Astrocyte (in vitro differentiated cells and primary cell): Measurements from ENCODE around the gene C3orf20. TPM values are rescaled to one million over a fixed set of nuclear protein-coding genes. Genes with fewer than 3 reads are reported as not detected.
A peak's percentile ranks its signal among the peaks of the same experiment; 100 is the strongest.

Experiments
- DNase-seq: peaks from one replicate; pipeline ENCODE4 v3.0.0-alpha.2; 2010; ENCODE audit warnings: low read depth
- FAIRE-seq: peaks from 2 replicates; lab custom pipeline; 2011; peaks lifted over from hg19 to GRCh38; lab: Jason Lieb, UNC
- H2AFZ ChIP-seq: 2 replicates; pipeline ENCODE4 v1.6.0; 2012; ENCODE audit warnings: low read depth, low read length, inconsistent platforms
- H3K27ac ChIP-seq: 2 replicates; pipeline ENCODE4 v1.5.1; 2011; ENCODE audit warnings: low read depth, low read length, inconsistent platforms
- H3K27me3 ChIP-seq: 2 replicates; pipeline ENCODE4 v1.6.0; 2011; ENCODE audit warnings: low read length, inconsistent platforms; ENCODE audit not compliant: insufficient read depth
- H3K36me3 ChIP-seq: 2 replicates; pipeline ENCODE4 v1.5.1; 2011; ENCODE audit warnings: low read length, inconsistent platforms; ENCODE audit not compliant: insufficient read depth
- H3K4me1 ChIP-seq: 2 replicates; pipeline ENCODE4 v1.5.1; 2011; ENCODE audit warnings: low read length, inconsistent platforms; ENCODE audit not compliant: insufficient read depth
- H3K4me2 ChIP-seq: 2 replicates; pipeline ENCODE4 v1.6.0; 2012; ENCODE audit warnings: low read length, inconsistent platforms
- H3K4me3 ChIP-seq: 2 replicates; pipeline ENCODE4 v1.5.1; 2011; ENCODE audit warnings: low read depth, mild to moderate bottlenecking, low read length, inconsistent platforms; ENCODE audit not compliant: insufficient read depth
- H3K79me2 ChIP-seq: 2 replicates; pipeline ENCODE4 v1.6.0; 2012; ENCODE audit warnings: mild to moderate bottlenecking, low read length, inconsistent platforms; ENCODE audit not compliant: insufficient read depth
- H3K9ac ChIP-seq: 2 replicates; pipeline ENCODE4 v1.6.0; 2012; ENCODE audit warnings: mild to moderate bottlenecking, low read length, inconsistent platforms
- H3K9me3 ChIP-seq: 2 replicates; pipeline ENCODE4 v1.5.1; 2012; ENCODE audit warnings: low read depth, mild to moderate bottlenecking, low read length, inconsistent platforms; ENCODE audit not compliant: insufficient read depth
- H4K20me1 ChIP-seq: 2 replicates; pipeline ENCODE4 v1.6.0; 2012; ENCODE audit warnings: low read length, inconsistent platforms; ENCODE audit not compliant: insufficient read depth
- H3K27ac Mint-ChIP-seq: one replicate; pipeline ENCODE4 v1.8.0; 2021; ENCODE audit warnings: mild to moderate bottlenecking, mixed read lengths; ENCODE audit not compliant: unreplicated experiment
- H3K27me3 Mint-ChIP-seq: one replicate; pipeline ENCODE4 v1.8.0; 2021; ENCODE audit warnings: low read depth, mixed read lengths; ENCODE audit not compliant: unreplicated experiment
- H3K36me3 Mint-ChIP-seq: one replicate; pipeline ENCODE4 v1.8.0; 2021; ENCODE audit warnings: low read depth, mixed read lengths; ENCODE audit not compliant: unreplicated experiment
- H3K4me1 Mint-ChIP-seq: one replicate; pipeline ENCODE4 v1.8.0; 2021; ENCODE audit warnings: low read depth, mixed read lengths; ENCODE audit not compliant: unreplicated experiment
- H3K4me3 Mint-ChIP-seq: one replicate; pipeline ENCODE4 v1.8.0; 2021; ENCODE audit warnings: mild to moderate bottlenecking, moderate library complexity, mixed read lengths; ENCODE audit not compliant: unreplicated experiment
- H3K9me3 Mint-ChIP-seq: one replicate; pipeline ENCODE4 v1.8.0; 2021; ENCODE audit warnings: mild to moderate bottlenecking, mixed read lengths; ENCODE audit not compliant: unreplicated experiment
- CTCF ChIP-seq: IDR thresholded peaks from 2 replicates; pipeline ENCODE4 v1.5.1; 2011; ENCODE audit warnings: low read depth, mild to moderate bottlenecking, inconsistent platforms, low read length, moderate library complexity; ENCODE audit not compliant: insufficient read depth
- EZH2 ChIP-seq: IDR thresholded peaks from 2 replicates; pipeline ENCODE4 v1.6.1; 2012; ENCODE audit warnings: mild to moderate bottlenecking, low read length, inconsistent platforms; ENCODE audit not compliant: insufficient read depth
- total RNA-seq: library from RNA; stranded (reverse); gene quantifications from 2 replicates; pipeline ENCODE4 v1.2.1, GENCODE V29; 2021

Gene C3orf20
- total RNA-seq, 1 donor from 2014 or later, result 0.16 TPM

GRCh38 chr3:14810801-14811661 is 136.1 kb downstream of the C3orf20 start:
- peaks cover 57% of the 10 kb centered on the region for H3K27me3 ChIP-seq
- no peaks in the 10 kb centered on the region for H3K79me2 ChIP-seq
- H3K4me1 ChIP-seq, result no peaks in the 10 kb centered on the region
- peak overlapping the region; percentile 17 for H3K4me3 ChIP-seq
- no peaks in the 10 kb centered on the region for H3K36me3 ChIP-seq
- Mint-ChIP-seq H3K27ac (no peak overlapping the region), H3K9me3 (peaks cover 2% of the 10 kb centered on the region), H3K27me3 (peaks cover 74% of the 10 kb centered on the region), H3K4me3 (peak overlapping the region; percentile 83), H3K4me1 (peaks cover 13% of the 10 kb centered on the region), H3K36me3 (no peaks in the 10 kb centered on the region)
- no peak overlapping the region for H3K9ac ChIP-seq
- H3K27ac ChIP-seq, result no peak overlapping the region
- H3K4me2 ChIP-seq, result peak overlapping the region; percentile 54
- TF ChIP-seq CTCF, result no peak
- TF ChIP-seq EZH2, result peak; percentile 51
- H3K9me3 ChIP-seq, result no peaks in the 10 kb centered on the region
- H2AFZ ChIP-seq, result peak overlapping the region; percentile 18
- no peaks in the 10 kb centered on the region for H4K20me1 ChIP-seq
- DNase-seq (no peak), FAIRE-seq (no peak)

- H3K27me3 Mint-ChIP-seq, result peaks cover 72% of the 10 kb centered on the region
- peaks cover 57% of the 10 kb centered on the region for H3K27me3 ChIP-seq
These were observed 136.7 kb downstream of the C3orf20 start for GRCh38 chr3:14811684-14812083.

More at GRCh38 chr3:14811684-14812083, 136.7 kb downstream of the C3orf20 start:
- no peak overlapping the region for H3K9ac ChIP-seq
- peaks cover 7% of the 10 kb centered on the region for H3K4me1 Mint-ChIP-seq
- no peak overlapping the region for H3K4me3 ChIP-seq
- no peak for TF ChIP-seq EZH2
- TF ChIP-seq CTCF, result no peak
- H3K9me3 ChIP-seq, result no peaks in the 10 kb centered on the region
- H2AFZ ChIP-seq, result no peak overlapping the region
- peaks cover 2% of the 10 kb centered on the region for H3K9me3 Mint-ChIP-seq
- FAIRE-seq, result no peak
- H3K36me3 ChIP-seq, result no peaks in the 10 kb centered on the region
- no peak overlapping the region for H3K27ac ChIP-seq
- no peak for DNase-seq
- H3K4me3 Mint-ChIP-seq, result peak overlapping the region; percentile 83
- no peaks in the 10 kb centered on the region for H3K36me3 Mint-ChIP-seq
- H3K79me2 ChIP-seq, result no peaks in the 10 kb centered on the region
- H3K4me2 ChIP-seq, result peak overlapping the region; percentile 54
- no peaks in the 10 kb centered on the region for H4K20me1 ChIP-seq
- no peak overlapping the region for H3K27ac Mint-ChIP-seq
- H3K4me1 ChIP-seq, result no peaks in the 10 kb centered on the region
